NCI-H69 (cell line): ENCODE measurements around the gene TRAPPC11.
"Not testable (repeated sequence)": the region's sequence is repeated elsewhere in the genome, so short reads cannot be mapped to it uniquely, and the experiment has no call there.

Experiments
- DNase-seq: peaks from one replicate; lab custom pipeline; 2025; lab: John Stamatoyannopoulos, UW

TRAPPC11 gene

GRCh38 chr4:183721207-183722081, 62.4 kb downstream of the TRAPPC11 start:
- no peak for DNase-seq

- peak; percentile 75 for DNase-seq
These were observed 63.9 kb downstream of the TRAPPC11 start for GRCh38 chr4:183722731-183723560.

- DNase-seq: no peak
These were observed 64.6 kb downstream of the TRAPPC11 start for GRCh38 chr4:183723561-183724228.

DNA sequence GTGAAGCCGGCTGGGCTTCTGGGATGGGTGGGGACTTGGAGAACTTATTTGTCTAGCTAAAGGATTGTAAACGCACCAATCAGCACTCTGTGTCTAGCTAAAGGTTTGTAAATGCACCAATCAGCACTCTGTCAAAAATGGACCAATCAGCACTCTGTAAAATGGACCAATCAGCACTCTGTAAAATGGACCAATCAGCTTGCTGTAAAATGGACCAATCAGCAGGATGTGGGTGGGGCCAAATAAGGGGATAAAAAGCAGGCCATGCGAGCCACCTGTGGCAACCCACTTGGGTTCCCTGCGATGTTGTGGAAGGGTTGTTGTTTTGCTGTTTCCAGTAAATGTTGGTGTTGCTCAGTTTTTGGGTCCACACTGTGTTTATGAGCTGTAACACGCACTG, 66.5 kb downstream of the TRAPPC11 start:
- not testable (repeated sequence) for DNase-seq

- DNase-seq: no peak
These were observed 68.4 kb downstream of the TRAPPC11 start for GRCh38 chr4:183727482-183727881.

- DNase-seq: no peak
These were observed 69.4 kb downstream of the TRAPPC11 start for GRCh38 chr4:183728223-183729068.

GRCh38 chr4:183729069-183729406, 69.9 kb downstream of the TRAPPC11 start:
- DNase-seq: no peak

DNA sequence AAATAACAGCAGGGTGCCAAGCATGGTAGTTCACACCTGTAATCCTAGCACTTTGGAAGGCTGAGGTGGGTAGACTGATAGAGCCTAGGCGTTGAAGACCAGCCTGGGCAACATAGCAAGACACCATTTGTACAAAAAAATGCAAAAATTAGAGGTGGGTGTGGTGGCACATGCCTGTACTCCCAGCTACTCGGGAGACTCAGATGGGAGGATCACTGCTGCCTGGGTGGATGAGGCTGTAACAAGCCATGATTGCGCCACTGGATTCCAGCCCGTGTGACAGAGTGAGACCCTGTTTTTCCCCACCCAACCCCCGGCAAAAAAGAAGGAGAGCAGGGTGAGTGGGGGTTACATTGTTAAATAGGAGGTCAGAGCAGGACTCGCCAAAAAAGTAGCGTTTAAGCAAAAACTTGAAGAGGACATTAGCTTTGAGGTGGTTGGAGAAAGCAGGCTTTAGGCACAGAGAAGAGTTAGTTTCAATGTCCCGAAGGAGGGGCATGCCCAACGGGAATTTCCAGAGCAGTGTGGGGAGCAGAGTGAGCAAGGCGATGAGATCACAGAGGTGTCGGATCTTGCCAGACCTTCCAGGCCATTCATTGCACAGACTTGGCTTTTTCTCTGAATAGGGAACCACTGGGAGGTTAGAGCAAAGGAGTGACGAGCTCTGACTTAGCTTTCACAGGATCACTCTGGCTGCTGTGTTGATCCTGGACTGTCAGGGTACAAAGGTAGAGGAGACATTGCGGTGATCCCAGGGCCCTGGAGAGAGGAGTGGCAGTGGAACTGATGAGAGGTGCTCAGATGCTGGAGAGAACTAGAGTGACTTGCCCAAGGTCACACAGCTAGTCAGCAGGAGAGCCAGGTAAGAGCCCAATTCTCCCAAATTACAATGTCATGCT, 70.6 kb downstream of the TRAPPC11 start:
- DNase-seq: no peak

DNA sequence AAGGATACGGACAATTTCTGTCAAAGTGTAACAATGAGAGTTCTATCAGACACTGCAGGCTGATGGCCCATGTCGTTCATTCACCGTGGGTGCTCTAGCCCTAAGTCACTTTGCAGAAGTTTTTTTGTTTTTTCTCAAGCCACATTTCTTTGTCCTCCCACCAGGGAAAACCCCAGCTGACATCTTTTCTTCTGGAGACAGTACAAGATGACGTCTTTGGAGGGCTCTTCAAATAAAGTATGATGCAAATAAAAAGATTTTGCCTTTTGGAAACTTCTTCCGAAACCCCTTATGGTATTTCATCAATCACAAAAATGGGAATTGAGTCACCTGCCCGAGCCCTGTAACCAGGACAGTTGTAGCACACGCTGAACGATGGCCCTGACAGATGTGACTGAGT, 73.2 kb downstream of the TRAPPC11 start:
- no peak for DNase-seq

DNA sequence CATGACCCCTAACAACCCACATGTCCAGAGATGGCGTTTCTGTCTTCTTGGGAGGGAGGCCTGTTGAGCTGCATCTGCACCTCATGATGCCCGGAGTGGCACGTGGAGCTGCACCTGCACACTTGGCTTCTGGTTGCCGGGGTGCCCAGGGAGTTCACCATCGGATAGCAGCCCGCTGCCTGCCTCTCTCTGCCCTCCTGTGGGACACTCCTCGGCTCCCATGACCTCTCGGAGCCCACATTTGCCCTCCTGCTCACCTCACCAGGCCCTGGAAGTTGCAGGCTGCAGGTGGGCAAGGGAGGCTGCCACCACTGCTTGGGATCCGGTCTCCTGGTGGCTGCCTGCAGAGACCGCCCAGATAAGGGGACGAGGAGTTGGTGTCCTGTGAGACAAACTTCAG, 74.1 kb downstream of the TRAPPC11 start:
- DNase-seq: no peak

- DNase-seq: no peak
These were observed 79.1 kb downstream of the TRAPPC11 start for GRCh38 chr4:183738081-183738673.

DNA sequence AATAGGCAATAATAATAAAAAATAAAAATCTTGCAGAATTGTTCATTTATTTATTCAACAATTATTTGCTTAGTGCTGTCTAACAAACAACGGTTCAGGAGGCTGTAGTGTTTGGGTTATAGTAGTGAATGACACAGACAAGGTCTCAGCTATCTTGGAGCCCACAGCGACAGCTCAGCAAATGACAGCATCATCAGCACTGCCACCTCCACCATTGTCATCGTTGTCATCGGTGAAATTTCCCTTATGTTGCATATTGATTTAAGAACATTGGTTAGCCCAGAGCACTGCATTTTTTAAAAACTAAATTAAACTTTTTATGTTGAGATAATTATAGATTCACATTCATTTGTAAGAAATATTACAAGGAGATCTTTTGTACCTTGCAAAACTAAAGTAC, 79.9 kb downstream of the TRAPPC11 start:
- DNase-seq: no peak

DNA sequence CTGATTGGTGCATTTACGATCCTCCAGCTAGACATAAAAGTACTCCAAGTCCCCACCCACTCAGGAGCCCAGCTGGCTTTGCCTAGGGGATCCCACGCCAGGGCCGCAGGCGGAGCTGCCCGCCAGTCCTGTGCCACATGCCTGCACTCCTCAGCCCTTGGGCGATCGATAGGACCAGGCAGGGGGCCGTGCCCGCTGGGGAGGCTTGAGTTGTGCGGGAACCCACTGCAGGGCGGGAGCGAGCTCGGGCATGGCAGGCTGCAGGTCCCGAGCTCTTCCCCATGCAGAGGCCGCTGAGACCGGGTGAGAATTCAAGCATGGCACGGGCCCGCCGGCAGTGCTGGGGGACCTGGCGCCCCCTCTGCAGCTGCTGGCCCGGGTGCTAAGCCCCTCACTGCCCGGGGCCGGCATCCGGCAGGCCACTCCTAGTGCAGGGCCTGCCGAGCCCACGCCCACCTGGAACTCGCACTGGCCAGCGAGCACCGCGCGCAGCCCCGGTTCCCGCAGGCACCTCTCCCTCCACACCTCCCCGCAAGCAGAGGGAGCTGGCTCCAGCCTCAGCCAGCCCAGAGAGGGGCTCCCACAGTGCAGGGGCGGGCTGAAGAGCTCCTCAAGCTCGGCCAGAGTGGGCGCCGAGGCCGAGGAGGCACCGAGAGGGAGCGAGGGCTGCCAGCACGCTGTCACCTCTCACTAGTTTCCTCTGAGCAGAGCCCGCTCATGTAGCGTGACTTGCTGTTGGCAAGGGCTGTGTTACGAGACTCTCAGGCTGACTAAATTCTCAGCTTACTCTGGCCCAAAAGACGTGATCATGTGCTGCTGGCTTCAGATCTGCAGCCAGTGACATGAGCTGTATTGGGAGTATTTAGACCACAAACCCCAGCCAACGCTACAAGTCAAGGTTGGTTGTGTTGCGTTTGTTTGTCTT, 87.5 kb downstream of the TRAPPC11 start:
- no peak for DNase-seq

- no peak for DNase-seq
These were observed 88.3 kb downstream of the TRAPPC11 start for GRCh38 chr4:183747380-183747779.

DNA sequence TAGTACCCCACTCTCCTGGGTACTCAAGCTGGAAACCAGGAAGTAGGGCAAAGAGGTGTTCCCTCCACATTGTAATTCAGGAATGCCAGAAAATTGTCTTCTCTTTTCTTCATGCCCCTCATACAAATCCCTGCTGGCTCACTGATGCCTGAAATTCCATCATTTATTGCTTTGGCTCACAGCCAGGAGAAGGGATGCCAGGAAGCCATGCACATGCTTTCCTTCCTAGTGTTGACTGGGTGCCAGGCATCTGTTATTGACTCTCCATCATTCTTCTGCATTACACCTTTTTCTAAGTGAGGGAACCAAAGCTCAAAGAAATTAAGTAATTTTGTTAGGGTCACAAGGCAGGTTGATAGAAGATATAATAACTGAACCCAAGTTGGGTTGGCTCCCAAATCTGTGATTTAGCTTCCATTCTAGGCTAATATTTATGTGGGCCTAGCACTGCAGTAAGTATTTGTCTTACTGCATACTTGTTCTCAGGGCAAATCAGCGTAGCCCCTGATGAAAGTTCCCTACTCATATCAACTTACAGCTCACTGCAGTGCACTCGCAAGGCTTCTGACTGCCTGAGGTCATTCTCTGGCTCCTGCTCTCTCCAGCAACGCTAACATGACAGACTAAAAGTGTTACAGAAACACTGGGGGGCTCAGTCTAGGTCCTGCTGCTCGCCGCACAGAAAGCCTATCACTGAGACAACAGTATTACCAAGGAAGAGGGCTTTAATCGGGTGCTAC, 89.0 kb downstream of the TRAPPC11 start:
- peak; percentile 29 for DNase-seq

- no peak for DNase-seq
These were observed 92.0 kb downstream of the TRAPPC11 start for GRCh38 chr4:183751106-183751505.

DNA sequence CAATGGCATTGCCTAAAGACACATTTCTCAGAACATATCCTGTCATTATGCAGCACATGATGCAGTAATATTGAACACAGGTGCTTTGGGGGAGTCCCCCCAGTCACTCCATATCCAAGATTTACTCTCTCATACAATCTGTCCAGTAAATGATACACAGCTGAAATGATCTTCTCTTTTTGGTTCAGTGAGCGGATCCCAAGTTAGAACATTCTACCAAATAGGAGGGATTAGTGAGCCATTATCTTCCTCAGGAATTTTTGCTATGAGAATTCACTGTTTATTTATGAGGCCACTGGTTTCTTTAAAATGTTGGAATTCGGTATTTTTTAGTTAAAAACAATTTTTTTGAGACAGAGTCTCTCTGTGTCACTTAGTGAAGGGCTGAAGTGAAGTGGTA, 96.5 kb downstream of the TRAPPC11 start:
- DNase-seq: no peak

GRCh38 chr4:183757060-183757459, 98.0 kb downstream of the TRAPPC11 start:
- no peak for DNase-seq
